Right ventricle myocardium inferior (tissue), 1 donor: ENCODE results near the gene FRG2. TPM values are rescaled to one million over a fixed set of nuclear protein-coding genes. Genes with fewer than 3 reads are reported as not detected.

Experiments
- total RNA-seq: library from RNA; stranded (reverse); fragmentation: NEBNext Ultra II Directional; extraction: Animal tissue kit (Norgen Biotek cat#: 25700); gene quantifications from one replicate; pipeline ENCODE4 v1.2.1, GENCODE V29; 2021
- donor health status: DM: no; HTN: yes; CAD: no; lungs with severe emphysema.

FRG2 gene
- total RNA-seq, 1 donor from 2014 or later: not detected

Other genes with a start within 250 kb of the FRG2 start
- gene FRG1, start 86.4 kb downstream of the FRG2 start, total RNA-seq: 38.4 TPM
- gene DBET, start 37.2 kb upstream of the FRG2 start, total RNA-seq: not detected
- gene DUX4, start 146.5 kb upstream of the FRG2 start, total RNA-seq: not detected